ENCODE results near the gene MAN1B1. TPM values are rescaled to one million over a fixed set of nuclear protein-coding genes. Genes with fewer than 3 reads are reported as not detected.

The MAN1B1 gene
- total and polyA plus RNA-seq, 7 donors = 12.0 to 52.0 (median 28.2) TPM

GRCh38 chr9:137052293-137052692 lies 34.5 kb upstream of the MAN1B1 start:
- 75 to 87% methylated on average over 8 of the region's 8 CpGs for WGBS, 2 donors
- H3K4me1 ChIP-seq = peaks cover 0 to 54% (median 50%) of the 10 kb centered on the region in 4 donors
- no peak overlapping the region for H3K4me3 ChIP-seq
- H3K9me3 ChIP-seq = no peaks in the 10 kb centered on the region
- intact Hi-C loops (cut with DNase I) = no loop called here
- no peak overlapping the region for H3K27ac ChIP-seq
- peaks cover 39 to 70% (median 65%) of the 10 kb centered on the region in 3 donors for H3K27me3 ChIP-seq
- no peaks in the 10 kb centered on the region for H3K36me3 ChIP-seq
- DNase-seq = no peak
- TF ChIP-seq POLR2AphosphoS5 (IDR thresholded peaks at IDR 0.05) = no peak
- TF ChIP-seq EP300 (IDR thresholded peaks at IDR 0.05) = no peak
- TF ChIP-seq, protein P1, sequence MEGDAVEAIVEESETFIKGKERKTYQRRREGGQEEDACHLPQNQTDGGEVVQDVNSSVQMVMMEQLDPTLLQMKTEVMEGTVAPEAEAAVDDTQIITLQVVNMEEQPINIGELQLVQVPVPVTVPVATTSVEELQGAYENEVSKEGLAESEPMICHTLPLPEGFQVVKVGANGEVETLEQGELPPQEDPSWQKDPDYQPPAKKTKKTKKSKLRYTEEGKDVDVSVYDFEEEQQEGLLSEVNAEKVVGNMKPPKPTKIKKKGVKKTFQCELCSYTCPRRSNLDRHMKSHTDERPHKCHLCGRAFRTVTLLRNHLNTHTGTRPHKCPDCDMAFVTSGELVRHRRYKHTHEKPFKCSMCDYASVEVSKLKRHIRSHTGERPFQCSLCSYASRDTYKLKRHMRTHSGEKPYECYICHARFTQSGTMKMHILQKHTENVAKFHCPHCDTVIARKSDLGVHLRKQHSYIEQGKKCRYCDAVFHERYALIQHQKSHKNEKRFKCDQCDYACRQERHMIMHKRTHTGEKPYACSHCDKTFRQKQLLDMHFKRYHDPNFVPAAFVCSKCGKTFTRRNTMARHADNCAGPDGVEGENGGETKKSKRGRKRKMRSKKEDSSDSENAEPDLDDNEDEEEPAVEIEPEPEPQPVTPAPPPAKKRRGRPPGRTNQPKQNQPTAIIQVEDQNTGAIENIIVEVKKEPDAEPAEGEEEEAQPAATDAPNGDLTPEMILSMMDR (IDR thresholded peaks at IDR 0.05) = no peak
- TF ChIP-seq POLR2A (IDR thresholded peaks at IDR 0.05) = no peak

GRCh38 chr9:137052998-137053943 lies 33.5 kb upstream of the MAN1B1 start:
- Histone ChIP-seq H3K27me3 (peaks cover 31 to 60% (median 56%) of the 10 kb centered on the region in 3 donors), H3K4me1 (peaks cover 0 to 55% (median 51%) of the 10 kb centered on the region in 4 donors), H3K36me3 (no peaks in the 10 kb centered on the region), H3K27ac (peak overlapping the region in 1 of 4 donors; percentile 65), H3K9me3 (no peaks in the 10 kb centered on the region), H3K4me3 (peak overlapping the region in 3 of 4 donors; percentile 28 to 35 (median 35))
- DNase-seq = no peak
- TF ChIP-seq POLR2AphosphoS5 (IDR thresholded peaks at IDR 0.05) (no peak), POLR2A (IDR thresholded peaks at IDR 0.05) (no peak), EP300 (IDR thresholded peaks at IDR 0.05) (no peak)
- TF ChIP-seq, protein P1 (IDR thresholded peaks at IDR 0.05) = no peak
- WGBS, 2 donors = 12 to 14% methylated on average over 71 of the region's 71 CpGs
- intact Hi-C loops (cut with DNase I) = no loop called here

- 5 to 17% methylated on average over 90 of the region's 90 CpGs for WGBS, 2 donors
- Histone ChIP-seq H3K36me3 (no peaks in the 10 kb centered on the region), H3K27ac (peak within 1 kb of the TSS; percentile 62 to 69 (median 65)), H3K27me3 (peaks cover 23 to 51% (median 46%) of the 10 kb centered on the region in 3 donors), H3K9me3 (no peaks in the 10 kb centered on the region), H3K4me3 (peak within 1 kb of the TSS in 3 of 4 donors; percentile 28 to 35 (median 35)), H3K4me1 (peaks cover 0 to 47% (median 43%) of the 10 kb centered on the region in 4 donors)
- intact Hi-C loops (cut with DNase I) = no loop called here
- TF ChIP-seq EP300 (IDR thresholded peaks at IDR 0.05) = no peak
- peak in 1 of 4 donors; percentile 22 for TF ChIP-seq POLR2AphosphoS5 (IDR thresholded peaks at IDR 0.05)
- TF ChIP-seq, protein P1 (IDR thresholded peaks at IDR 0.05) = no peak
- TF ChIP-seq POLR2A (IDR thresholded peaks at IDR 0.05) = peak in 1 of 2 donors; percentile 21
- DNase-seq = no peak
Measured at GRCh38 chr9:137053944-137054931, 32.5 kb upstream of the MAN1B1 start, which contains the start of gene ENTPD2. ENTPD2 (minus strand) TSS chr9:137054061; CDS start chr9:137053997, 64 bp downstream.

DNA sequence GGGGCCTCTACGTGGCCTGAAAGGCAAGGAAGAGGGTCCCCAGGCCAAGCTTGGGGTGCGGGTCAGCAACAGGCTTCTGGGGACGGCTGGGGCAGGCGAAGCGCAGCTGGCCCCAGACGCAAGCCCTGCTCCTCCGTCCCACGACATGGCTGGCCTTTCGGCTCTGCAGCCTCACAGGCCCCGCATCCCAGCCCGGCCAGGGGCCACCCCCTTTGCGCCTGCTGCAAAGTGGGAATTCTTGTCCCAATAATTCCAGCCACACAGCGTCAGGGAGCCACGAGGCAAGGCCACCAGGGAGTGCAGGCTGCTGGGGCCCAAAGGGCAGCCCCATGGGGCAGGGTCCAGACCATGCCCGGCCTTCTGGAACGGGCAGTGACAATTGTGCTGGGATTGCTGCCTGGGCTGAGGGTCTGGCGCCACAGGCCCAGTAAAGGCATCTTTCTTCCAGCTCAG lies 31.8 kb upstream of the MAN1B1 start:
- H3K27ac ChIP-seq = peak overlapping the region; percentile 62 to 69 (median 65)
- intact Hi-C loops (cut with DNase I) = no loop called here
- no peaks in the 10 kb centered on the region for H3K36me3 ChIP-seq
- H3K27me3 ChIP-seq = peaks cover 18 to 43% (median 40%) of the 10 kb centered on the region in 3 donors
- peaks cover 0 to 45% (median 40%) of the 10 kb centered on the region in 4 donors for H3K4me1 ChIP-seq
- no peak for DNase-seq
- H3K4me3 ChIP-seq = no peak overlapping the region
- H3K9me3 ChIP-seq = no peaks in the 10 kb centered on the region
- 22 to 68% methylated on average over 17 of the region's 17 CpGs for WGBS, 2 donors
- TF ChIP-seq, protein P1 (IDR thresholded peaks at IDR 0.05) = no peak
- no peak for TF ChIP-seq POLR2A (IDR thresholded peaks at IDR 0.05)
- TF ChIP-seq EP300 (IDR thresholded peaks at IDR 0.05) = no peak
- no peak for TF ChIP-seq POLR2AphosphoS5 (IDR thresholded peaks at IDR 0.05)

Measured in sigmoid colon (tissue), 7 donors.